Activated CD4-positive, alpha-beta memory T cell treated with anti-CD3 and anti-CD28 coated beads, Interleukin-2, amount 10 ng/mL, durations not matched to agents 7 days and 5 days (primary cell): ENCODE data around the gene PDK4. TPM values are rescaled to one million over a fixed set of nuclear protein-coding genes. Genes with fewer than 3 reads are reported as not detected.
"Not testable (repeated sequence)": the region's sequence is repeated elsewhere in the genome, so short reads cannot be mapped to it uniquely, and the experiment has no call there.

Experiments used
- CTCF ChIA-PET: fragments of 350-600 bp; sonication (Branson Sonifier 250); formaldehyde crosslinking; loops from one replicate; lab custom pipeline; 2021; ENCODE audit warnings: antibody characterized with exemption, inconsistent platforms; lab: Charles Lee
- POLR2A ChIA-PET: fragments of 350-600 bp; sonication (Branson Sonifier 250); formaldehyde crosslinking; loops from one replicate; lab custom pipeline; 2021; ENCODE audit warnings: antibody characterized with exemption; lab: Charles Lee
- DNase-seq: peaks from one replicate; pipeline ENCODE4 v3.0.0-alpha.2; 2020
- H3K27ac Mint-ChIP-seq: one replicate; pipeline ENCODE4 v1.8.0; 2021; ENCODE audit warnings: mild to moderate bottlenecking, mixed read lengths
- H3K27me3 Mint-ChIP-seq: one replicate; pipeline ENCODE4 v1.8.0; 2021; ENCODE audit warnings: mixed read lengths
- H3K36me3 Mint-ChIP-seq: one replicate; pipeline ENCODE4 v1.8.0; 2021; ENCODE audit warnings: low read depth, mixed read lengths
- H3K4me1 Mint-ChIP-seq: one replicate; pipeline ENCODE4 v1.8.0; 2021; ENCODE audit warnings: mixed read lengths
- H3K4me3 Mint-ChIP-seq: one replicate; pipeline ENCODE4 v1.8.0; 2021; ENCODE audit warnings: mild to moderate bottlenecking, mixed read lengths
- H3K9me3 Mint-ChIP-seq: one replicate; pipeline ENCODE4 v1.8.0; 2021; ENCODE audit warnings: mixed read lengths
- total RNA-seq, 2 experiments: library from RNA; stranded (reverse); gene quantifications; one replicate each; pipeline ENCODE4 v1.2.3, GENCODE V29; 2021

PDK4 gene
- total RNA-seq, 2 experiments from 2014 or later: not detected

GRCh38 chr7:95619921-95620320, 23.6 kb upstream of the PDK4 start:
- Mint-ChIP-seq H3K27me3 (no peaks in the 10 kb centered on the region), H3K4me3 (no peak overlapping the region), H3K36me3 (no peaks in the 10 kb centered on the region), H3K4me1 (no peaks in the 10 kb centered on the region), H3K9me3 (no peaks in the 10 kb centered on the region), H3K27ac (no peak overlapping the region)
- ChIA-PET CTCF (no interaction called here), POLR2A (no interaction called here)
- no peak for DNase-seq

GRCh38 chr7:95619517-95619916, 23.2 kb upstream of the PDK4 start:
- POLR2A ChIA-PET: no interaction called here
- no peaks in the 10 kb centered on the region for H3K36me3 Mint-ChIP-seq
- H3K27me3 Mint-ChIP-seq: no peaks in the 10 kb centered on the region
- H3K4me1 Mint-ChIP-seq: no peaks in the 10 kb centered on the region
- H3K4me3 Mint-ChIP-seq: no peak overlapping the region
- CTCF ChIA-PET: no interaction called here
- H3K27ac Mint-ChIP-seq: no peak overlapping the region
- peaks cover 2% of the 10 kb centered on the region for H3K9me3 Mint-ChIP-seq
- no peak for DNase-seq

- CTCF ChIA-PET: interaction anchor here (0.6 kb wide), 1 partner anchor 72 kb away, joined by 3 read pairs; no protein-coding TSS in a partner anchor
- POLR2A ChIA-PET: no interaction called here
- H3K4me1 Mint-ChIP-seq: no peaks in the 10 kb centered on the region
Measured at GRCh38 chr7:95614442-95614940, 18.2 kb upstream of the PDK4 start.

DNA sequence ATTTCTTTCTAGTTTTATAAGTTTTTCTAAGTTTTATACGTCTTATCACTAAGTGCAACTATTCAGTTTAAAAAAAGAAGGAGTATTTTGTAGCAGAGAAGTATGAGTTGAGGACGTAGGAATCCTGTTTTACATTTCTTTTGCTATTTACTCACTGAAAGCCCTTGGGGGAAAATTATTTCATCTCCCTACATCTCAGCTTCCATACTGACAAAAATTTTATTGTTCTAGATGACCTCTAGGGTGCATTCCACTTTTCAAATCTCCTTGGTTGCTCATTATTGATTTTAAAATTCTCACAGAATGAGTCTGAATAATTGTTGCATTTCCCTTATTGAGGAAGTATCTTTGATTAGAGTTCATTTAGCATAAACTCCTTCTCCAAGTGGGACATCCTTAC, 14.9 kb upstream of the PDK4 start:
- H3K4me1 Mint-ChIP-seq: no peaks in the 10 kb centered on the region
- CTCF ChIA-PET: no interaction called here
- H3K36me3 Mint-ChIP-seq: no peaks in the 10 kb centered on the region
- POLR2A ChIA-PET: interaction anchor here (0.5 kb wide), 1 partner anchor 458 kb away, joined by 3 read pairs; no protein-coding TSS in a partner anchor
- no peak overlapping the region for H3K4me3 Mint-ChIP-seq
- H3K9me3 Mint-ChIP-seq: peaks cover 5% of the 10 kb centered on the region
- H3K27me3 Mint-ChIP-seq: no peaks in the 10 kb centered on the region
- DNase-seq: no peak
- H3K27ac Mint-ChIP-seq: no peak overlapping the region

More at GRCh38 chr7:95614442-95614940, 18.2 kb upstream of the PDK4 start:
- H3K36me3 Mint-ChIP-seq: no peaks in the 10 kb centered on the region
- H3K9me3 Mint-ChIP-seq: peaks cover 5% of the 10 kb centered on the region
- no peak overlapping the region for H3K4me3 Mint-ChIP-seq
- H3K27me3 Mint-ChIP-seq: no peaks in the 10 kb centered on the region
- H3K27ac Mint-ChIP-seq: no peak overlapping the region
- DNase-seq: no peak

DNA sequence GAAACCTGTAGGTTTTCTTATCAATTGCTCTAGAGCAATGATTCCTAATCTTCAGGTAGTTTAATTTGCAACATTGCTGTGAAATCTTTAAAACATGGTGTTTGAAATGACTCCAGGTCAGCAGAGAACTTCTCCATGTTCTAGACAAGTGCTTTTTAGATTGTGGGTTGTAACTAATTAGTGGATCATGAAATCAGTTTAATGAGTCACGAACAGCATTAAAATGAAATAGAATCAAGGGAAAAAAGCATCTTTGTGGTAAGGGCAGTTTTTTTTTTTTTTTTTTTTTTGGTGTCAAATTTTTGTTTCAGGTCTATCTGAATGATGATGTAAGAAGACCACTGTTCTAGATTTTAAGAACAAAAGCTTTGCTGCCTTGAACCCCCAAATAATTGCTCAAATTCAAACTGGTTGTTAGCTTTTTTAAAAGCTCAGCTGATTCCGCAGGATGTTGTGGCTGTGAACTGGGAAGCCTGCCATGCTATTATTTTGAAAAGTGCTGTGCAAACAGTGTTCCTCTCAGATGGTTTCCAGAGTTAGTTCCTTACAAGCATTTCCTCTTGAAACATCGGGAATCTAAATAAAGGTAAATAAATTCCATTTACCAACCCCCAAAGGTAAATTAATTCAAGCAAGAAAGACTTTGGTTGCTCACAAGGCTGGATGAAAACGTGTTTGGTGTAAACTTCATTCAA, 13.1 kb upstream of the PDK4 start:
- ChIA-PET CTCF (no interaction called here), POLR2A (no interaction called here)
- Mint-ChIP-seq H3K27ac (no peak overlapping the region), H3K4me1 (no peaks in the 10 kb centered on the region), H3K27me3 (no peaks in the 10 kb centered on the region), H3K9me3 (peaks cover 2% of the 10 kb centered on the region), H3K4me3 (no peak overlapping the region), H3K36me3 (no peaks in the 10 kb centered on the region)
- DNase-seq: no peak

- CTCF ChIA-PET: no interaction called here
Measured at GRCh38 chr7:95608359-95609173, 12.2 kb upstream of the PDK4 start.

GRCh38 chr7:95607561-95607960, 11.2 kb upstream of the PDK4 start:
- CTCF ChIA-PET: no interaction called here
- no peak for DNase-seq
- POLR2A ChIA-PET: no interaction called here
- H3K36me3 Mint-ChIP-seq: no peaks in the 10 kb centered on the region
- no peaks in the 10 kb centered on the region for H3K9me3 Mint-ChIP-seq
- H3K27me3 Mint-ChIP-seq: no peaks in the 10 kb centered on the region
- H3K4me1 Mint-ChIP-seq: no peaks in the 10 kb centered on the region
- no peak overlapping the region for H3K27ac Mint-ChIP-seq
- no peak overlapping the region for H3K4me3 Mint-ChIP-seq

More at GRCh38 chr7:95608359-95609173, 12.2 kb upstream of the PDK4 start:
- H3K36me3 Mint-ChIP-seq: no peaks in the 10 kb centered on the region
- H3K4me1 Mint-ChIP-seq: no peaks in the 10 kb centered on the region
- H3K4me3 Mint-ChIP-seq: no peak overlapping the region
- no peaks in the 10 kb centered on the region for H3K9me3 Mint-ChIP-seq
- no peak overlapping the region for H3K27ac Mint-ChIP-seq
- DNase-seq: no peak
- POLR2A ChIA-PET: no interaction called here
- no peaks in the 10 kb centered on the region for H3K27me3 Mint-ChIP-seq

- ChIA-PET POLR2A (no interaction called here), CTCF (no interaction called here)
- Mint-ChIP-seq H3K27ac (no peak overlapping the region), H3K36me3 (no peaks in the 10 kb centered on the region), H3K27me3 (no peaks in the 10 kb centered on the region), H3K4me1 (no peaks in the 10 kb centered on the region), H3K4me3 (no peak overlapping the region), H3K9me3 (no peaks in the 10 kb centered on the region)
- no peak for DNase-seq
Measured at GRCh38 chr7:95605275-95605674, 9.0 kb upstream of the PDK4 start.

DNA sequence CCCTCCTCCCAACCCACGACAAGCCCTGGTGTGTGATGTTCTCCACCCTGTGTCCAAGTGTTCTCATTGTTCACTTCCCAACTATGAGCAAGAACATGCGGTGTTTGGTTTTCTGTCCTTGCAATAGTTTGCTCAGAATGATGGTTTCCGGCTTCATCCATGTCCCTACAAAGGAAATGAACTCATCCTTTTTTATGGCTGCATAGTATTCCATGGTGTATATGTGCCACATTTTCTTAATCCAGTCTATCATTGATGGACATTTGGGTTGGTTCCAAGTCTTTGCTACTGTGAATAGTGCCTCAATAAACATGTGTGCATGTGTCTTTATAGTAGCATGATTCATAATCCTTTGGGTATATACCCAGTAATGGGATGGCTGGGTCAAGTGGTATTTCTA, 8.5 kb upstream of the PDK4 start:
- H3K9me3 Mint-ChIP-seq, DNase-seq, H3K4me3 Mint-ChIP-seq, H3K27ac Mint-ChIP-seq, POLR2A ChIA-PET, H3K36me3 Mint-ChIP-seq, H3K4me1 Mint-ChIP-seq, CTCF ChIA-PET, H3K27me3 Mint-ChIP-seq: not testable (repeated sequence)

DNA sequence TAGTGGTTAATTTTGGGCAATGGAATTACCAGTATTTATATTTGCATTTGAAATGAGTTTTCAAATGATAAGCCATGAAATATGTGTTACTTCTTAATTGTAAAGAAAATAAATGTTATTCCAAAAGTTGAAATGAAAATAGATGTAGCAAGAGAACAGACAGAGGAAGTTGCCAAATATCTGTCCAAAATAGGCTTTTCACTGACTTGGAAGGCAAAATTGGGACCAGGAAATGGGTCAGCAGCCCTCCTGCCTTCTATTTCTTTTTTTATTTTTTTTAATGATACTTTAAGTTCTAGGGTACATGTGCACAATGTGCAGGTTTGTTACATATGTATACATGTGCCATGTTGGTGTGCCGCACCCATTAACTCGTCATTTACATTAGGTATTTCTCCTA, 8.1 kb upstream of the PDK4 start:
- H3K4me1 Mint-ChIP-seq, H3K9me3 Mint-ChIP-seq, H3K27ac Mint-ChIP-seq, DNase-seq, CTCF ChIA-PET, H3K36me3 Mint-ChIP-seq, H3K4me3 Mint-ChIP-seq, H3K27me3 Mint-ChIP-seq, POLR2A ChIA-PET: not testable (repeated sequence)

DNA sequence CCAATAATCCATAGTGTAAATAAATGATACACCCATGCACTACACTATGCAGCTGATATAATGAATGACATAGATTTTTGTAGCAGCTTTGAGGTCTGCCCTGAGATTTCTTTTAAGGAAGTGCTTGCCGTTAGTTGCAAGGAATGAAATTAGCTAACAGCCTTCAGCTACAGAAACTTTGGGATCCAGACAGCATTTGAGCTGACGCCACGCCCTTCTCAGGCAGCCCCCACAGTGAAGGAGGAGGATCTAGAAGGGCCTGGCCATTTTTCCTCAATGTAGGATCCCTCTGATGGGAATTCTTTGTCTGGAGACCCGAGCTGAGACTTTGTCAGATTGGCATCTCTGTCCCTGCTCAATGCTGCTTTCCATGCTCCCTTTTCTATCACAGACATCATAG, 6.1 kb upstream of the PDK4 start:
- ChIA-PET POLR2A (no interaction called here), CTCF (no interaction called here)
- DNase-seq: no peak
- H3K36me3 Mint-ChIP-seq: no peaks in the 10 kb centered on the region
- no peaks in the 10 kb centered on the region for H3K4me1 Mint-ChIP-seq
- no peak overlapping the region for H3K4me3 Mint-ChIP-seq
- H3K27ac Mint-ChIP-seq: no peak overlapping the region
- no peaks in the 10 kb centered on the region for H3K9me3 Mint-ChIP-seq
- H3K27me3 Mint-ChIP-seq: no peaks in the 10 kb centered on the region

DNA sequence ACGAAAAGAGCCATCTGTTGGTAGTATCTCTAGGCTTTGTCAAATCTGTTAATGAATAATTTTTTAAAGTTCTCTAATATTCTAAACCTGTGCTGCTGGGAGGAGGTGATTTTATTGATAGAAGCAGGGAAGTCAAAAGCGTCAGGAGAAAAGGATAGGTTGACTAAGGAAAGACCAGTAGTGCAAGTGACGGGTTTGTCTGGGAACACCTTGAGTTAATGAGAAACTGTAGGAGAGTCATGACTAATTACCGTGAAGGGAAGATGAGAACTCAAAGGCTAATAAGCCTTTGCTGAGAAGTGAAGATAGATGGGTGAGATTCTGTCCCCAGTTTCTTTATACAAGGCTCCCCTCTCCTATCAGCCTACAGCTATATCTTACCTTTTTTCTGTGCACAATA, 5.0 kb upstream of the PDK4 start:
- no peaks in the 10 kb centered on the region for H3K4me1 Mint-ChIP-seq
- no peak overlapping the region for H3K4me3 Mint-ChIP-seq
- CTCF ChIA-PET: no interaction called here

GRCh38 chr7:95599069-95599468, 2.8 kb upstream of the PDK4 start:
- DNase-seq: no peak
- Mint-ChIP-seq H3K27ac (no peak overlapping the region), H3K4me3 (no peak overlapping the region), H3K36me3 (no peaks in the 10 kb centered on the region), H3K27me3 (peaks cover 15% of the 10 kb centered on the region), H3K9me3 (no peaks in the 10 kb centered on the region), H3K4me1 (no peaks in the 10 kb centered on the region)
- ChIA-PET POLR2A (no interaction called here), CTCF (no interaction called here)

More for the DNA sequence above, 5.0 kb upstream of the PDK4 start:
- Mint-ChIP-seq H3K36me3 (no peaks in the 10 kb centered on the region), H3K27me3 (peaks cover 9% of the 10 kb centered on the region), H3K9me3 (no peaks in the 10 kb centered on the region), H3K27ac (no peak overlapping the region)
- DNase-seq: no peak
- POLR2A ChIA-PET: no interaction called here
